Mucosa of stomach (tissue), 1 donor: ENCODE data around the gene NCAN.
"Not testable (repeated sequence)": the region's sequence is repeated elsewhere in the genome, so short reads cannot be mapped to it uniquely, and the experiment has no call there.

Experiments used
- H3K27me3 ChIP-seq: one replicate; pipeline ENCODE4 v1.7.0; 2013; ENCODE audit warnings: mild to moderate bottlenecking, low read length; ENCODE audit not compliant: control insufficient read depth, insufficient read depth
- H3K36me3 ChIP-seq: one replicate; pipeline ENCODE4 v1.7.0; 2013; ENCODE audit warnings: low read length; ENCODE audit not compliant: control insufficient read depth, insufficient read depth
- H3K4me1 ChIP-seq: one replicate; pipeline ENCODE4 v1.7.0; 2013; ENCODE audit warnings: mild to moderate bottlenecking, low read length; ENCODE audit not compliant: control insufficient read depth, insufficient read depth
- H3K4me3 ChIP-seq: one replicate; pipeline ENCODE4 v1.7.0; 2013; ENCODE audit warnings: low read length
- H3K9ac ChIP-seq: one replicate; pipeline ENCODE4 v1.7.0; 2013; ENCODE audit warnings: mild to moderate bottlenecking, low read length, moderate library complexity
- H3K9me3 ChIP-seq: one replicate; pipeline ENCODE4 v1.7.0; 2013; ENCODE audit warnings: mild to moderate bottlenecking, low read length, moderate library complexity; ENCODE audit not compliant: control insufficient read depth
- donor health status: Pancreatic carcinoma.

The NCAN gene

GRCh38 chr19:19211499-19212420 is at the start of gene NCAN:
TSS of gene NCAN (plus strand) at chr19:19211958. CDS start at chr19:19216954, 4,996 bp downstream.
- Histone ChIP-seq H3K4me1 (peaks cover 9% of the 10 kb centered on the region), H3K27me3 (peaks cover 29% of the 10 kb centered on the region), H3K9me3 (no peaks in the 10 kb centered on the region), H3K9ac (no peak within 1 kb of the TSS), H3K36me3 (no peaks in the 10 kb centered on the region), H3K4me3 (no peak within 1 kb of the TSS)

- Histone ChIP-seq H3K9me3 (no peaks in the 10 kb centered on the region), H3K4me3 (no peak overlapping the region)
Observed at GRCh38 chr19:19162495-19162894, 49.3 kb upstream of the NCAN start.

GRCh38 chr19:19165396-19165795 is 46.4 kb upstream of the NCAN start:
- Histone ChIP-seq H3K9ac (no peak overlapping the region), H3K4me3 (no peak overlapping the region), H3K27me3 (no peaks in the 10 kb centered on the region), H3K9me3 (no peaks in the 10 kb centered on the region), H3K4me1 (peaks cover 8% of the 10 kb centered on the region), H3K36me3 (no peaks in the 10 kb centered on the region)

More at GRCh38 chr19:19162495-19162894, 49.3 kb upstream of the NCAN start:
- H3K4me1 ChIP-seq: no peaks in the 10 kb centered on the region
- H3K27me3 ChIP-seq: no peaks in the 10 kb centered on the region
- no peak overlapping the region for H3K9ac ChIP-seq
- no peaks in the 10 kb centered on the region for H3K36me3 ChIP-seq

DNA sequence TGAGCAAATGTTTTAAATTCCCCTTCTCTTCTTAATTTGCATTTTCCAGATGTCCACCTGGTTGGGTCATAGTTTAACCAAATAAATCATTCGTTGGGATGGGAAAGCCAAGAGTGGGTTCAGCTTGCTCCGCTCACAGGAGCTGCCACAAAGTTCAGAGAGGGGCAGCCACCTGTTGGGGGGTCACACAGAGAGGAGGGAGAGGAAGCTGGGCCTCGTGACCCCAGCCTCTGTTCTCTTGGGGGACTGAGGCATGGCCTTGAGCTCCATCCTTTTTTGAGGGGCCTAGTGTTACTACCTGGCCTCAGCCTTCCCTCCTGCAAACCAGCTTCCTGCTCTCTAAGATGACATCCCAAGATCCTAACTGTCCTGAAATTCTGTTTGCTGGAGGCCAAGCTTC is 44.1 kb upstream of the NCAN start:
- Histone ChIP-seq H3K27me3 (no peaks in the 10 kb centered on the region), H3K4me3 (no peak overlapping the region), H3K9ac (no peak overlapping the region), H3K9me3 (no peaks in the 10 kb centered on the region), H3K36me3 (no peaks in the 10 kb centered on the region), H3K4me1 (peaks cover 12% of the 10 kb centered on the region)

DNA sequence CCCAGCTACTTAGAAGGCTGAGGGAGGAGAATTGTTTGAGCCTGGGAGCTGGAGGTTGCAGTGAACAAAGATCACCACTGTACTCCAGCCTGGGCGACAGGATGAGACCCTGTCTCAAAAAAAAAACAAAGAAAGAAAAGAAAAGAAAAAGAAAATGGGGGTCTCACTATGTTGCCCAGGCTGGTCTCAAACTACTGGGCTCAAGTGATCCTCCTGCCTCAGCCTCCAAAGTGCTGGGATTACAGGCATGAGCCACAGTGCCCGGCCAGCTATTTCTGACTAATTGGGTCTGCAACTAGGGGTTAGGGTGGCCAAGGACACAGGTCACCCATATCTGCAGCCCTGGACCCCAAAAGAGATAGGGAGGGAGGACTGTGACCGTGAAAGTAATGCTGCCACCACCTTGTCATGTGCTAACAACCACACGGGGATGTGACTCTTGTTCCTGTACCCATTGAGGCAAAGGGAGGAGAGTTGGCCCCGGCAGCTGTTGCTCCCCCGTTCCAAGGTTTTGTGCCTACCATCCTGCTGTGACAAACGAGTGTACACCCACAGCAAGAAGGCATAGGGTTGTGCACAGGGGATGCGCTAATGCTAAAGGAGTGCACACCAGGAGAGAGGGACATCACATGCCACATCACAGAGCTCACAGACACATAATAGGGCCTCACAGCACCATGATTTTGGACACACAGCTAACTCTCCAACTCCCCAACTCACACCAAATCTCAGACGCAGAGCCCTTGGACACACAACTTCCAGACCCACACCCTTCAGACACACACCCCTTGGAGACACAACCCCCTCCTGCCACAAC is 42.3 kb upstream of the NCAN start:
- no peak overlapping the region for H3K9ac ChIP-seq

DNA sequence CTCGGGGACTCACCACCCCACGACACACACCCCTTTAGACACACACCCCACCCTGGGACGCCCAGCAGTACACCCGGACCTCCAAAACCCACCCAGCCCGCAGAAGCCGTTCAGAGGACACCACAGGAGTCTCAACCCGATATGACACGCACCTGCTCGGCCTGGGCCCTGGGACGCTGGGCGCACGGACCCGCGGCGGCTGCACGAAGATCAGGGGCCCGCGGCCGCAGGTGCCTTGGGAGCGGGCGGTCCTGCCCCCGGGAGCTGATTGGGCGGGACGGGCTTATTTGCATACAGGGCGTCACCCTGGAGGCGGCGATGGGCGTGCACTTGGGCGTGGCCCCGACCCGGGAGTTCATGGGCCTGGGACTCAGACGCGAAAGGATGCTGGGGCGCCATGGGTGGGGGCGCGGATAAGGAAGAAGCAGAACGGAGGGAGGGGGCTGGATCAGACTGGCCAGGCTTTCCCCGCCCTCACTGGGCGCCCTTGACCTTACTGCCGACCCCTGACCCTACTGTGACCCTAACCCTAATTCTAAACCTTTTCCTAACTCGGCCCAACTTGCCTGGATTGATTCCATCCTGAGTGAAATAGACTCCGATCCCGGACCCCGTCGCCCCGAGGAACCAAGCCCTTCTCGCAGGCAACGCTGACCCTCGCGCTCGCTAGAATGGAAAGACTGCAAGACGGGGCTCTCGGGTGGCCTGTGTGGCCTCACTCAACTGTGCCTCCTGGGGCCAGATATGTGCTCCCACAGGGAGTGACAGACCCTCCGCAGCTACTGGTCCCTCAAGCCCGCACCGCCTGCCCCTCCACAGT is 41.5 kb upstream of the NCAN start, which contains the start of gene MEF2B:
TSS of gene MEF2B (minus strand) at position 211 of the 820 bp plus-strand sequence. CDS start 19,528 bp downstream, outside the sequence.
- Histone ChIP-seq H3K4me3 (no peak within 1 kb of the TSS), H3K9ac (no peak within 1 kb of the TSS), H3K36me3 (no peaks in the 10 kb centered on the region), H3K9me3 (no peaks in the 10 kb centered on the region), H3K4me1 (peaks cover 12% of the 10 kb centered on the region), H3K27me3 (no peaks in the 10 kb centered on the region)

More for the DNA sequence above, 42.3 kb upstream of the NCAN start:
- peaks cover 12% of the 10 kb centered on the region for H3K4me1 ChIP-seq
- H3K27me3 ChIP-seq: no peaks in the 10 kb centered on the region
- no peaks in the 10 kb centered on the region for H3K9me3 ChIP-seq
- H3K36me3 ChIP-seq: no peaks in the 10 kb centered on the region
- no peak overlapping the region for H3K4me3 ChIP-seq

DNA sequence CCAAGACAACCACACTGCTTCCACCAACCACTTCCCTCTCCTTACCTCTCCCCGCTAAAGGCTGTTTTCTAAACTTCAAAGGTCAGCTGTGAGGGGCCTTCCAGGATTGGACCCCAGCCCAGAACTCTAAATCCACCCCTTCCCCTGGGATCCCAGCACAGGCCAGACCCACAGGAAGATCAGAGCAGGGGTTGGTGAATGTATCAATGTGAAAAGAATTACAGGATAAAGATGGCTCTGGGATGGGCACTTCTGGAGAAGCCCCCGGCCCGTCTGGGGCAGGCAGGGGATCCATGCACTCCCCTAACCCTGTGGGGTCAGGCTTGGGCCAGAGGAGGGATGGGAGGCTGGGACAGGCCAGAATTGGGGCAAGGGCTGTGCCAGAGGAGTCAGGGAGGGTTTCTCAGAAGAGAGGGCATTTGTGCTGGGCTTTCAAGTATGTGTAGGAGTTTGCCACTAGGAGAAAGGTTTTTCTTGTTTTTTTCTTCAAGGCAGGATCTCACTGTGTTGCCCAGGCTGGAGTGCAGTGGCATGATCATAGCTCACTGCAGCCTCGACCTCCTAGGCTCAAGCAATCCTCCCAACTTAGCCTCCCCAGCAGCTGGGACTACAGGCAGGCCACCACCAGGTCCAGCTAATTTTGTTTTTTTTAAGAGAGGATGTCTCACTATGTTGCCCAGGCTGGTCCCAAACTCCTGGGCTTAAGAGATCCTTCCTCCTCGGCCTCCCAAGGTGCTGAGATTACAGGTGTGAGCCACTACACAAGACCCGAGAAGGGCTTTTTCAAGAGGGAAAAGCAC is 40.7 kb upstream of the NCAN start:
- Histone ChIP-seq H3K27me3 (no peaks in the 10 kb centered on the region), H3K9me3 (no peaks in the 10 kb centered on the region), H3K36me3 (no peaks in the 10 kb centered on the region), H3K4me1 (peaks cover 12% of the 10 kb centered on the region), H3K9ac (no peak overlapping the region), H3K4me3 (no peak overlapping the region)

- H3K4me1 ChIP-seq: peaks cover 12% of the 10 kb centered on the region
- H3K36me3 ChIP-seq: no peaks in the 10 kb centered on the region
- no peak overlapping the region for H3K9ac ChIP-seq
- no peaks in the 10 kb centered on the region for H3K27me3 ChIP-seq
- no peaks in the 10 kb centered on the region for H3K9me3 ChIP-seq
- no peak overlapping the region for H3K4me3 ChIP-seq
Observed at GRCh38 chr19:19171821-19172532, 39.8 kb upstream of the NCAN start.

DNA sequence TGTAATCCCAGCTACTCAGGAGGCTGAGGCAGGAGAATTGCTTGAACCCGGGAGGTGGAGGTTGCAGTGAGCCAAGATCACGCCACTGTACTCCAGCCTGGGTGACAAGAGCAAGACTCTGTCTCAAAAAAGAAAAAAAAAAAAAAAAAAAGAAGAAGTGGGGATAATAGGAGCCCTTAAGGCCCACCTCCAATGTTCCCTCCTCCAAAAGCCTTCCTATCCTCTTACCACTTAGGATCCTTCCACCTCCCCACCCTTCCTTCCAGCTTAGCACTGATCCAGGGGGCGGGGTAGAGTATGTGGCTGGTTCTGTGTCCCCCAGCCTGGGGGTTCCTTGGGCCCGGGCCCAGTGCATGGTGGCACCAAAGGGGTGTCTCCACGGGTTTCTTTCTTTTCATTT is 38.5 kb upstream of the NCAN start:
- H3K27me3 ChIP-seq, H3K36me3 ChIP-seq, H3K9me3 ChIP-seq, H3K4me3 ChIP-seq, H3K9ac ChIP-seq: not testable (repeated sequence)
- H3K4me1 ChIP-seq: peaks cover 12% of the 10 kb centered on the region

DNA sequence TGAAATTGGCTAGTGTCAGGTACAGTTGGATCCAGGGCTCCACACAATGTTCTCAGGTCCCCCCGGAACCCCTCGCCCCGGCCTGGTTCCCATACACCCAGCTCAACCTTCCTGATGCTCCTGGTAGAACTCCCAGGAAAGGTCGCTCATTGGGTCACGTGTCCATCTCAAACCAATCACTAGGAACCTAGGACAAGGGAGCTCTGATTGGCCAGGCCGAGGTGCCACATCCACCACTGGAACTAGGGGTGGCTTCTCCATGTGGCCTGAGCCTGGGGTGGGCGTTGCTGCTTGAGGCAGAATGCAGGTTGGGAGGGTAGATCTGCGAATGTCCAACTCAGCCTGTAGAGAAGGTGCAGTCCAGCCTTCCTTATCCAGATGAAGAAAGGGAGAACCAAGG is 34.8 kb upstream of the NCAN start:
- no peak overlapping the region for H3K4me3 ChIP-seq
- peaks cover 9% of the 10 kb centered on the region for H3K36me3 ChIP-seq
- no peaks in the 10 kb centered on the region for H3K27me3 ChIP-seq
- no peak overlapping the region for H3K9ac ChIP-seq
- no peaks in the 10 kb centered on the region for H3K4me1 ChIP-seq
- no peaks in the 10 kb centered on the region for H3K9me3 ChIP-seq
